ENCODE measurements around the gene IGLL5.

DNA sequence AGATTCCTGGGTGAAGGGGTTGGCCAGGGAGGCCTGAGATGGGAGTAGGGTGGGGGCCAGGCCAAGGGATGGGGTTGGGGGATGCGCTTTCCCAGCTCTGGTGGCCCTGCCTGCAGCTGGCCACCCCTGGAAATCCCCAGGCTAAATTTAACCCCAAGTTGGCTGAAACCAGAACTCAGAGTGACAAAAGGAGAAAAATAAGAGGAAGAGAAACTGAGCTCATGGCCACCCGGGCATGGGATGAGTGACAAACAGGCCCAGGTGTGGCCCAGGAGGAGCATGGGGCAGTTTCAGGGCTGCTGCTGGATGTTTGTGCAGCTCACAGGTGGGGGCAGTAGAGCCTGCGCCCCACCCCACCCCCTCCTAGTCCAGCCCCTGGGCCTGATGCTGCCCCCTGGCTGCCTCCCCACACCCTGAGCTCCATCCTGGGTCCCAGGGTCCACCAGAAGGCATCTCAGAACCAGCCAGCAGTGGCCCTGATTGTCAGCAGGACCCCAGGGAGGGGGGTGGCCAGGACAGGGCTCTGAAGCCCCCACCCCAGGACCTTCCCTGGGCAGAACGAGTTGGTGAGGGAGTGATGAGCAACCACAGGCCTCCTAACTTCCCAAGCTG, 48.0 kb downstream of the IGLL5 start:
- TF ChIP-seq CTCF (optimal IDR thresholded peaks at IDR 0.05 in 1 of 3, IDR thresholded peaks at IDR 0.05 in 1 of 3, conservative IDR thresholded peaks at IDR 0.05 in 1 of 3; ENCODE audit: extremely low read depth in 1 of 3, insufficient read depth in 2 of 3, low read length in 3 of 3) = no peak
- no peak for TF ChIP-seq EZH2 (IDR thresholded peaks at IDR 0.05; ENCODE audit: low read length)
